BE2C (cell line): ENCODE data around the gene RORC.

Experiments used
- DNase-seq: peaks from one replicate; pipeline ENCODE4 v3.0.0-alpha.2; 2020
- H3K27me3 ChIP-seq: fragments of 250-450 bp; sonication (Bioruptor Pico); 2 replicates; pipeline ENCODE4 v1.5.1; 2020; ENCODE audit warnings: mild to moderate bottlenecking
- H3K36me3 ChIP-seq: fragments of 250-450 bp; sonication (Bioruptor Pico); 2 replicates; pipeline ENCODE4 v1.5.1; 2020; ENCODE audit warnings: mild to moderate bottlenecking
- H3K4me1 ChIP-seq: fragments of 250-450 bp; sonication (Bioruptor Pico); 2 replicates; pipeline ENCODE4 v1.5.1; 2020
- H3K4me3 ChIP-seq: 2 replicates; pipeline ENCODE4 v1.5.1; 2011; ENCODE audit warnings: low read depth, low read length
- H3K9me3 ChIP-seq: fragments of 250-450 bp; sonication (Bioruptor Pico); 2 replicates; pipeline ENCODE4 v1.5.1; 2020
- TF ChIP-seq, protein P1 (sequence below): IDR thresholded peaks from 2 replicates; pipeline ENCODE4 v1.5.1; 2012; ENCODE audit warnings: mild to moderate bottlenecking, low read depth, low read length

The RORC gene

DNA sequence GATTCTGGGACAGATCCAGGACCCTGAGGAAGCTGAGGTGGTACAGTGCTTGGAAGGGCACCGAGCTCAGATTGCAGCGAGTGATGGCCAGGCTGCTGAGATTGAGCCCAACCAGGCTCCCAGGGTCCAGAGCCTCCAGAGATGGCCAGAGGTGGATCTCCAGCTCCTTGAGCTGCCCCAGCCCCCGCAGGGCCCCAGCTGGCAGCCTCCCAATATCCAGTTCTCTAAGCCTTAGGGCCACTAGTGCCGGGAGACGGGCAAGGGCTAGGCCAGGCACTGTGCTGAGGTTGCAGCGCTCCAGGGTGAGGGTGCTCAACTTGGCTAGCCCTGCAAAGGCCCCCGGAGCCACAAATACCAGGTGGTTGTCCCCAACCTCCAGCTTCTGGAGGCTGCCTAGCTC, 29.8 kb downstream of the RORC start:
- DNase-seq, result no peak
- TF ChIP-seq, protein P1, sequence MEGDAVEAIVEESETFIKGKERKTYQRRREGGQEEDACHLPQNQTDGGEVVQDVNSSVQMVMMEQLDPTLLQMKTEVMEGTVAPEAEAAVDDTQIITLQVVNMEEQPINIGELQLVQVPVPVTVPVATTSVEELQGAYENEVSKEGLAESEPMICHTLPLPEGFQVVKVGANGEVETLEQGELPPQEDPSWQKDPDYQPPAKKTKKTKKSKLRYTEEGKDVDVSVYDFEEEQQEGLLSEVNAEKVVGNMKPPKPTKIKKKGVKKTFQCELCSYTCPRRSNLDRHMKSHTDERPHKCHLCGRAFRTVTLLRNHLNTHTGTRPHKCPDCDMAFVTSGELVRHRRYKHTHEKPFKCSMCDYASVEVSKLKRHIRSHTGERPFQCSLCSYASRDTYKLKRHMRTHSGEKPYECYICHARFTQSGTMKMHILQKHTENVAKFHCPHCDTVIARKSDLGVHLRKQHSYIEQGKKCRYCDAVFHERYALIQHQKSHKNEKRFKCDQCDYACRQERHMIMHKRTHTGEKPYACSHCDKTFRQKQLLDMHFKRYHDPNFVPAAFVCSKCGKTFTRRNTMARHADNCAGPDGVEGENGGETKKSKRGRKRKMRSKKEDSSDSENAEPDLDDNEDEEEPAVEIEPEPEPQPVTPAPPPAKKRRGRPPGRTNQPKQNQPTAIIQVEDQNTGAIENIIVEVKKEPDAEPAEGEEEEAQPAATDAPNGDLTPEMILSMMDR, result no peak
- H3K36me3 ChIP-seq, result no peaks in the 10 kb centered on the region
- H3K9me3 ChIP-seq, result no peaks in the 10 kb centered on the region
- H3K27me3 ChIP-seq, result no peaks in the 10 kb centered on the region
- H3K4me3 ChIP-seq, result no peak overlapping the region
- H3K4me1 ChIP-seq, result peaks cover 37% of the 10 kb centered on the region

DNA sequence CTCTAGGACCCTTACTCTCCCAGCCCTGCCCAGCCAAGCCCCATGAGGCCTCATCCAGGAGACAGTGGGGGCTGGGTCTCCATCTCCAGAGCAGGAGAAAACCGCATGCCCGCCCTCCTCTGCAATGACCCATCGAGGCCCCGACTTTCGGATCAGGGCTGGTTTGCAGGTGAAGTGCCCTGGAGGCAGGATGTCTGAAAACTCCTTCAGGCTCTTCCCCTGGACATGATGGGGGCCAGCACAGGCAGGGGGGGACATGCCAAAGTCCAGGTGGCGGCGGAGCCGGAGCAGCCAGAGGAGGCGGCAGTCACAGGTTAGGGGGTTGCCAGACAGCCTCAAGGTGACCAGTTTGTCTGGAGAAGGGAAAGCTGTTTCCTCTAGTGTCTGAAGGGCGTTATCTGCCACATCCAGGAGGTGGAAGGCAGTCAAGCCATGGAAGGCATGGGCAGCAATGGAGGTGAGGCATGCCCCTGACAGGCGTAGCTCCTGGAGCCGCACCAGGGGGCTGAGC, 30.2 kb downstream of the RORC start:
- H3K27me3 ChIP-seq, result no peaks in the 10 kb centered on the region
- no peaks in the 10 kb centered on the region for H3K9me3 ChIP-seq
- H3K36me3 ChIP-seq, result no peaks in the 10 kb centered on the region
- TF ChIP-seq, protein P1, result no peak
- H3K4me3 ChIP-seq, result no peak overlapping the region
- DNase-seq, result no peak
- H3K4me1 ChIP-seq, result peaks cover 37% of the 10 kb centered on the region

DNA sequence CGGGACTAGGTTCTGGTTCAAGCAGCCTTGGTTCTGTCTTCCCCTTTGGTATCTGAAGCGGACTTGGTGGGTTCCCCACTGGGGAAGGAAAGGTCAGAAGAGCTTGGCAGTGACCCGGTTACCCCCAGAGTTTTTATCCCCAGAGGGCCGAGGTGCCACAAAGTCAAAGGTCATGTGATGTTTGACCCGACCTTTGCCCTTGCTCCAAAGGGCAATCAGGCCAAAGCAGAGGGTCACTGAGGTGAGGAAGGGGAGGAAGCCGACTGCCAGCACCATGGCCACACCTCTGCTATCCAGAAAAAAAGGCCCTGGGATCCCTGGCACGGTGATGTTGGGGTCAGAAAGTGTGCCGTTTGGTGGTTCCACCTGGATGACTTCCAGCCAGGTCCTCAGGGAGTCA, 30.8 kb downstream of the RORC start:
- DNase-seq, result no peak
- Histone ChIP-seq H3K4me1 (peaks cover 37% of the 10 kb centered on the region), H3K36me3 (no peaks in the 10 kb centered on the region), H3K9me3 (no peaks in the 10 kb centered on the region), H3K27me3 (no peaks in the 10 kb centered on the region), H3K4me3 (no peak overlapping the region)
- TF ChIP-seq, protein P1, result no peak

DNA sequence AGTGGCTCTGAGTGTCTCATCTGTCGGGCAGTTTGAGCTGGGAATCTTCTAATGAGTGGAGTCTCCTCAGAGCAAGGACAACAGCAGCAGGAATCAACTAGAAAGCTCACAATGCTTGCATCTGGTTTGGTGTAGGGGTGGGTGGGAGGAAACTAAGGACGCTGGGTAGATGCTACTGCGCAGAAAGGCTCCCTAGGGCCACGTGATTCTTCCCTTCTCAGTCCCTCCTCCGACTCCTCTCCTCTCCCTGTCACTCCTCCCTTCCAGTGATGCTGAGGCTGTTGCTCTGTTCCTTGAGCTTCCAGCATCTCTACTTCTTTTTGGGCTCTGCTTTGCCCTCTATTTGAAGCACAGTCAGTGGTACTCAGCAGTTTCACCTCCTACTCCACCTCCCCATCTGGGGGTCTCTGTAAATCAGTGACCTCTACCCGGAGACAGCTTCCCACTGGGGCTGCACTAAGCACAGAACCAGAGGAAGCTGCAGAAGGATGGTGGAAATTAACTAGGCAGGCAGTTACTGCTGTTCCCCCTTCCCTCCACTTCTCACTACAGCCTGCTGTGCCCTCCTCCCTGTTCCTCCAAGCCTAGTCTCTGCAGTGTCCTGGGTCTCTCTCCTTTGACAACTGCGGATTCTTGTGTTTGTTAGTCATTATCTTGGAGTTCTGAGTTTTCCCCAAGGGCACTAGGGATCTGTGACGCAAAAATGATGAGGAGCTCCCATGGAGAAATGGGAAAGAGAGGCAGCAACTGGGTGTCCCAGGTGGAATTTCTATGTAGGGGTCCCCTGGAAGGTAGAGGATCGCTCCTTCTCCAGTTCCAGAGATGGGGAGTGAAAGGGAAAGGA, 32.2 kb downstream of the RORC start:
- Histone ChIP-seq H3K4me1 (peaks cover 33% of the 10 kb centered on the region), H3K4me3 (no peak overlapping the region), H3K9me3 (no peaks in the 10 kb centered on the region), H3K36me3 (no peaks in the 10 kb centered on the region), H3K27me3 (no peaks in the 10 kb centered on the region)
- DNase-seq, result peak; percentile 38
- TF ChIP-seq, protein P1, result no peak

DNA sequence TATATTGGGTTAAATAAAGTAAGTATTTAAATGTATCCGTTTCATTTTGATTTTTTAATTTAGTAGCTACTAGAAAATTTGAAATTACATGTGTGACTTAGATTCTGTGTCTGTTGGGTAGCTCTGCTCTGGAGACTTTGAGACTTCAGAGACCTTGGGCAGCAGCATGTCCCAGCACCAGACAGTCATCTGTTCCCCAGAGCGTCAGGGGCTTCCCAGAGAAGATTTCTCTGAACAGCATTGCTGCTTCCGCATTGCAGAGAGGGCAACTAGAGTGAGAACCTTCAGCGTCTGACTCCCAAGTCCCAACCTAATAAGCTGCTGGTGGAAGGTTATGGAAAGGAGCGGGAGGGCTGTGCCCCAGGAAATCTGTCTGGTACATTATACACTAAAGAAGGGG, 33.0 kb downstream of the RORC start:
- Histone ChIP-seq H3K36me3 (no peaks in the 10 kb centered on the region), H3K9me3 (no peaks in the 10 kb centered on the region), H3K4me1 (peaks cover 25% of the 10 kb centered on the region), H3K27me3 (no peaks in the 10 kb centered on the region), H3K4me3 (no peak overlapping the region)
- TF ChIP-seq, protein P1, result no peak
- DNase-seq, result no peak
